B cell (primary cell): Measurements from ENCODE around the gene PTPRN2. TPM values are rescaled to one million over a fixed set of nuclear protein-coding genes. Genes with fewer than 3 reads are reported as not detected.

Source experiments
- ATAC-seq: fragments of 200-7000 bp; cut with Tn5 transposase; one replicate; pipeline ENCODE4 v1.10.0; 2021; ENCODE audit warnings: low read depth, mild to moderate bottlenecking, moderate number of reproducible peaks, moderate library complexity
- CTCF ChIA-PET: fragments of 350-600 bp; sonication (Branson Sonifier 250); formaldehyde crosslinking; loops from one replicate; lab custom pipeline; 2021; ENCODE audit warnings: antibody characterized with exemption, inconsistent platforms; lab: Charles Lee
- POLR2A ChIA-PET: fragments of 350-600 bp; sonication (Branson Sonifier 250); formaldehyde crosslinking; loops from one replicate; lab custom pipeline; 2021; ENCODE audit warnings: antibody characterized with exemption; lab: Charles Lee
- DNase-seq: peaks from one replicate; pipeline ENCODE4 v3.0.0; 2013
- H2AFZ ChIP-seq: 2 replicates; pipeline ENCODE4 v1.6.1; 2012; ENCODE audit warnings: mild to moderate bottlenecking, low read depth, low read length; ENCODE audit not compliant: insufficient read depth, poor library complexity, severe bottlenecking
- H3K27ac ChIP-seq, 2 donors: 1 replicate in 1 of 2; 2 replicates in 1 of 2; pipeline ENCODE4 v1.5.1; 2012 to 2013; ENCODE audit warnings: low read length in 2 of 2, mild to moderate bottlenecking in 2 of 2, moderate library complexity in 1 of 2
- H3K27me3 ChIP-seq, 4 experiments: fragments of 200-600 bp in 1 of 4; sonication (generic) in 1 of 4; replicated peaks in 1 of 4; 1 replicate in 2 of 4; 2 replicates in 2 of 4; pipeline versions ENCODE4 v1.6.1 to v1.7.0; 2013 to 2016; ENCODE audit warnings: low read length in 3 of 4, mild to moderate bottlenecking in 2 of 4, mixed read lengths in 1 of 4, moderate library complexity in 1 of 4; ENCODE audit not compliant: insufficient read depth in 4 of 4, control insufficient read depth in 3 of 4; ENCODE audit errors: control extremely low read depth in 1 of 4
- H3K36me3 ChIP-seq, 2 experiments: replicated peaks in 1 of 2; 1 replicate in 1 of 2; 2 replicates in 1 of 2; pipeline versions ENCODE4 v1.6.1 to v1.7.1; 2013; ENCODE audit warnings: low read length in 1 of 2; ENCODE audit not compliant: insufficient read depth in 2 of 2, control insufficient read depth in 1 of 2; ENCODE audit errors: control extremely low read depth in 1 of 2, extremely low read depth in 1 of 2
- H3K4me1 ChIP-seq, 2 donors: fragments of 200-600 bp in 1 of 2; sonication (generic) in 1 of 2; 1 replicate in 1 of 2; 2 replicates in 1 of 2; pipeline versions ENCODE4 v1.5.1 to v1.6.1; 2013 to 2017; ENCODE audit warnings: low read length in 2 of 2; ENCODE audit not compliant: control insufficient read depth in 2 of 2, insufficient read depth in 2 of 2
- H3K4me2 ChIP-seq: replicated peaks from 2 replicates; pipeline ENCODE3; 2012; ENCODE audit warnings: mild to moderate bottlenecking, low read depth, low read length; ENCODE audit not compliant: poor library complexity, severe bottlenecking
- H3K4me3 ChIP-seq, 5 experiments: fragments of 200-600 bp in 1 of 5; sonication (generic) in 1 of 5; 1 replicate in 3 of 5; 2 replicates in 2 of 5; pipeline versions ENCODE4 v1.5.1 to v1.7.0; 2011 to 2016; ENCODE audit warnings: low read length in 4 of 5, mild to moderate bottlenecking in 4 of 5, low read depth in 2 of 5, control low read depth in 1 of 5, moderate library complexity in 1 of 5; ENCODE audit not compliant: insufficient read depth in 1 of 5; ENCODE audit errors: control extremely low read depth in 1 of 5, extremely low read depth in 1 of 5
- H3K79me2 ChIP-seq: fragments of 200-600 bp; sonication (generic); one replicate; pipeline ENCODE4 v1.6.0; 2016; ENCODE audit warnings: low read length; ENCODE audit not compliant: control insufficient read depth, insufficient read depth
- H3K9ac ChIP-seq: fragments of 200-600 bp; sonication (generic); 2 replicates; pipeline ENCODE4 v1.6.1; 2017; ENCODE audit warnings: mild to moderate bottlenecking, low read length, moderate library complexity
- H3K9me3 ChIP-seq, 3 donors: one replicate each; pipeline versions ENCODE4 v1.6.1 to v1.7.1; 2013; ENCODE audit warnings: low read length in 2 of 3; ENCODE audit not compliant: control insufficient read depth in 2 of 3, insufficient read depth in 1 of 3; ENCODE audit errors: control extremely low read depth in 1 of 3
- H4K20me1 ChIP-seq: 2 replicates; pipeline ENCODE4 v1.6.0; 2012; ENCODE audit warnings: mild to moderate bottlenecking, low read length; ENCODE audit not compliant: insufficient read depth, control insufficient read depth, poor library complexity, severe bottlenecking
- H3K27ac Mint-ChIP-seq: one replicate; pipeline ENCODE4 v1.8.0; 2021; ENCODE audit warnings: mixed read lengths
- H3K27me3 Mint-ChIP-seq: one replicate; pipeline ENCODE4 v1.8.0; 2021; ENCODE audit warnings: mixed read lengths
- H3K4me1 Mint-ChIP-seq: one replicate; pipeline ENCODE4 v1.8.0; 2021; ENCODE audit warnings: mixed read lengths
- H3K4me3 Mint-ChIP-seq: one replicate; pipeline ENCODE4 v1.8.0; 2021; ENCODE audit warnings: mixed read lengths
- H3K9me3 Mint-ChIP-seq: one replicate; pipeline ENCODE4 v1.8.0; 2022; ENCODE audit warnings: mixed read lengths; ENCODE audit not compliant: insufficient read depth
- EZH2 ChIP-seq: IDR thresholded peaks from 2 replicates; pipeline ENCODE4 v1.6.1; 2012; ENCODE audit warnings: borderline replicate concordance, low read depth, mild to moderate bottlenecking, moderate library complexity, low read length; ENCODE audit not compliant: insufficient read depth, poor library complexity, severe bottlenecking
- WGBS: methylation state at CpG from one replicate; pipeline ENCODE4 v1.1.5; 2013; ENCODE audit warnings: missing lambda C conversion rate; ENCODE audit not compliant: insufficient coverage; 5-methylcytosine and 5-hydroxymethylcytosine counted together
- intact Hi-C: fragments of 100-400 bp; cut with micrococcal nuclease; formaldehyde crosslinking; loops from one replicate; pipeline ENCODE4 v1.10.0; 2022
- polyA plus RNA-seq: library from polyadenylated mRNA; depleted of rRNA; stranded (reverse); fragments of >200 nt; gene quantifications from 2 replicates; pipeline ENCODE4 v1.2.3, GENCODE V29; 2012
- total RNA-seq, 2 donors: library from RNA; stranded (reverse); fragments of 120-200 nt in 1 of 2; gene quantifications; 1 replicate in 1 of 2; 2 replicates in 1 of 2; pipeline versions ENCODE4 v1.2.3 to v1.2.4, GENCODE V29; 2013 to 2022
- TF ChIP-seq, protein P1 (sequence below): fragments of 200-600 bp; IDR thresholded peaks from one replicate; pipeline ENCODE4 v1.8.0; 2022; ENCODE audit warnings: antibody characterized with exemption, mild to moderate bottlenecking

PTPRN2 gene
- total and polyA plus RNA-seq, 2 donors (not counting 1 experiment from before 2014, with no cell fraction given) = 2.0 to 5.0 TPM

DNA sequence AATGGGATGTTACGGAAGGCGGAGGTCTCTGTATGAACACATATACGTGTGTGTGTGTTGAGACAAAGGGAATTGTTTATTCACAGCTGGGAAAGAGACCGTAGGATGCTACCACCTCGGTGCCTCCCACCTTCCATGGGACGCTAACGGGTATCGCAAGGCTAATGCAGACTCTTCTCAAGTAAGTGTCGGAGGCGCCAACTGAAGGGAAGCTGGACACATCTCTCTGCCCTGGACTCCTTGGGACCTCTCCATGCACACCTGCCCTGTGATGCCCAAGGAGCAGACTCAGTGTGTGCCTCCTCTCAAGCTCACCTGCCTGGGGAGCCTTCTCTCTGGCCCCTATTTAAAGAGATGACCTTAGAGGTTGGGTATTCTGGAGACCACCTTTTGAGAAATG, 1020.0 kb downstream of the PTPRN2 start:
- H3K27me3 ChIP-seq = no peaks in the 10 kb centered on the region
- TF ChIP-seq, protein P1, sequence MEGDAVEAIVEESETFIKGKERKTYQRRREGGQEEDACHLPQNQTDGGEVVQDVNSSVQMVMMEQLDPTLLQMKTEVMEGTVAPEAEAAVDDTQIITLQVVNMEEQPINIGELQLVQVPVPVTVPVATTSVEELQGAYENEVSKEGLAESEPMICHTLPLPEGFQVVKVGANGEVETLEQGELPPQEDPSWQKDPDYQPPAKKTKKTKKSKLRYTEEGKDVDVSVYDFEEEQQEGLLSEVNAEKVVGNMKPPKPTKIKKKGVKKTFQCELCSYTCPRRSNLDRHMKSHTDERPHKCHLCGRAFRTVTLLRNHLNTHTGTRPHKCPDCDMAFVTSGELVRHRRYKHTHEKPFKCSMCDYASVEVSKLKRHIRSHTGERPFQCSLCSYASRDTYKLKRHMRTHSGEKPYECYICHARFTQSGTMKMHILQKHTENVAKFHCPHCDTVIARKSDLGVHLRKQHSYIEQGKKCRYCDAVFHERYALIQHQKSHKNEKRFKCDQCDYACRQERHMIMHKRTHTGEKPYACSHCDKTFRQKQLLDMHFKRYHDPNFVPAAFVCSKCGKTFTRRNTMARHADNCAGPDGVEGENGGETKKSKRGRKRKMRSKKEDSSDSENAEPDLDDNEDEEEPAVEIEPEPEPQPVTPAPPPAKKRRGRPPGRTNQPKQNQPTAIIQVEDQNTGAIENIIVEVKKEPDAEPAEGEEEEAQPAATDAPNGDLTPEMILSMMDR = no peak
- TF ChIP-seq EZH2 = no peak
- Mint-ChIP-seq H3K4me3 (peak overlapping the region; percentile 95), H3K27me3 (no peaks in the 10 kb centered on the region), H3K4me1 (peaks cover 33% of the 10 kb centered on the region), H3K27ac (no peak overlapping the region), H3K9me3 (no peaks in the 10 kb centered on the region)
- peaks cover 0 to 6% (median 0%) of the 10 kb centered on the region in 3 donors for H3K9me3 ChIP-seq
- intact Hi-C loops = no loop called here
- H3K4me3 ChIP-seq = peak overlapping the region in 1 of 5 experiments; percentile 73
- ChIA-PET CTCF (no interaction called here), POLR2A (no interaction called here)
- WGBS = 98% methylated on average over 10 of the region's 10 CpGs
- H3K79me2 ChIP-seq = peaks cover 22% of the 10 kb centered on the region
- peak overlapping the region; percentile 77 for H3K4me2 ChIP-seq
- no peaks in the 10 kb centered on the region for H3K36me3 ChIP-seq
- H3K4me1 ChIP-seq = peaks cover 13 to 17% of the 10 kb centered on the region in 2 donors
- ATAC-seq = no peak
- DNase-seq = no peak
- H4K20me1 ChIP-seq = peaks cover 4% of the 10 kb centered on the region
- no peak overlapping the region for H3K27ac ChIP-seq
- no peak overlapping the region for H2AFZ ChIP-seq
- H3K9ac ChIP-seq = peak overlapping the region; percentile 79

DNA sequence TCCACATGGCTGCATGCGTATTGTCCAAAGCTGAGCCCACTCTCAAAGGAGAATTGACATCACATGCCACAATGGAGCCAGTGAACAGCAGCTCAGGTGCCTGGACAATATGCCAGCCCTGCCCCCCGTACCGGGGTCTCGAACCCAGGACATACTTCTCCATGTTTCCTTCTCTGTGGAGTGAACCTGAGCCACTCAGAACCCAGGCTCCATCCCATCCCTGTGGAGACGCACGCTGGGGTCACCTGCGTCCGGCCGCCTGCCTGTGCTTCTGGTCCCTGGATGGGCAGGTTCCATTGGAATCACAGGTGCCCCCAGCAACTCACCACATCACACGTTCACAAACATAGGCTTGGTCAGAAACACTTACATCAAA, 1021.0 kb downstream of the PTPRN2 start:
- Histone ChIP-seq H3K4me2 (no peak overlapping the region), H3K36me3 (no peaks in the 10 kb centered on the region), H3K79me2 (peaks cover 25% of the 10 kb centered on the region), H3K4me3 (no peak overlapping the region), H3K27ac (no peak overlapping the region), H3K9me3 (peaks cover 0 to 17% (median 0%) of the 10 kb centered on the region in 3 donors), H4K20me1 (peaks cover 4% of the 10 kb centered on the region), H3K4me1 (peaks cover 13 to 17% of the 10 kb centered on the region in 2 donors), H3K27me3 (no peaks in the 10 kb centered on the region), H3K9ac (no peak overlapping the region), H2AFZ (no peak overlapping the region)
- WGBS = 90% methylated on average over 9 of the region's 10 CpGs
- intact Hi-C loops = no loop called here
- ChIA-PET CTCF (no interaction called here), POLR2A (no interaction called here)
- no peak overlapping the region for H3K4me3 Mint-ChIP-seq
- H3K4me1 Mint-ChIP-seq = peaks cover 33% of the 10 kb centered on the region
- no peak for DNase-seq
- H3K9me3 Mint-ChIP-seq = no peaks in the 10 kb centered on the region
- TF ChIP-seq, protein P1 = no peak
- no peak for TF ChIP-seq EZH2
- H3K27me3 Mint-ChIP-seq = no peaks in the 10 kb centered on the region
- no peak for ATAC-seq
- no peak overlapping the region for H3K27ac Mint-ChIP-seq
